ENCODE results near the gene BLOC1S3. TPM values are rescaled to one million over a fixed set of nuclear protein-coding genes. Genes with fewer than 3 reads are reported as not detected.

BLOC1S3 gene
- total and polyA plus RNA-seq, 2 of the 13 experiments (the other 11 are each of a cell fraction or from before 2014, with no cell fraction given) = 4.3 to 4.8 TPM

DNA sequence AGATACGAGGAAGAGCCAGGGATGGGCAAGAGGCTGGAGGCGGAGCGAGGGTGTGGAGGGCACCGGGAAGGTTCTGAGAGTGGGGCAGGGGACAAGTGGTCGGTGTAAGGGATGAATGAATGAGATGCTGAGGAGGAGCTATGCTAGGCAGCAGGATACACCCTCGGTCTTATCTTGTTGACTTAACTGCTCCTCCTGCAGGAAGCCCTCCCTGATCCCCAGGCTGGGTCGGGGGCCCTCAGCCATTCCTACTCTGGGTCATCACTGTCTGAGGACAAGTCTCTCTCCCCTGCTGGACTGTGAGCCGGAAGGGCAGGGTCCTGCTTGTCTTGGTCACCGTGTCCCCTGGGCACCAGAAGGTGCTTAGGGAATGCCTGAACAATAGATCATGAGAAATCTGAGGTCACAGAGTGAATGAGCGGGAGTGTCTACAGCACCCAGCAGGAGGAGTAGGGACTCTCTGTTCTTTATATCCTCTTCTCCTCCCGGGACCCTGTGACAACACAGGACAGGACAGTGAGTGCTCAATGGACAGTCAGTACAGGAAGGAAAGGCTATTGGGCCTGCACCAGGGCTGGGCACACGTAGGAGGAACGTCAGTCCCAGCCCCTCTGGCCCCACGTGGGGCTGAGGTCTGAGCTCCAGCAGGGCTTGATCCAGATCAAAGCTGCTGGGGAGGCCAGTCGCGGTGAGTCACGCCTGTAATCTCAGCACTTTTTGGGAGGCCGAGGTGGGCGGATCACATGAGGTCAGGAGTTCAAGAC lies 24.3 kb upstream of the BLOC1S3 start (continued):
- TF ChIP-seq ZNF17 (CRISPR knock-in tag; IDR thresholded peaks at IDR 0.05) = no peak
- TF ChIP-seq, protein P1, sequence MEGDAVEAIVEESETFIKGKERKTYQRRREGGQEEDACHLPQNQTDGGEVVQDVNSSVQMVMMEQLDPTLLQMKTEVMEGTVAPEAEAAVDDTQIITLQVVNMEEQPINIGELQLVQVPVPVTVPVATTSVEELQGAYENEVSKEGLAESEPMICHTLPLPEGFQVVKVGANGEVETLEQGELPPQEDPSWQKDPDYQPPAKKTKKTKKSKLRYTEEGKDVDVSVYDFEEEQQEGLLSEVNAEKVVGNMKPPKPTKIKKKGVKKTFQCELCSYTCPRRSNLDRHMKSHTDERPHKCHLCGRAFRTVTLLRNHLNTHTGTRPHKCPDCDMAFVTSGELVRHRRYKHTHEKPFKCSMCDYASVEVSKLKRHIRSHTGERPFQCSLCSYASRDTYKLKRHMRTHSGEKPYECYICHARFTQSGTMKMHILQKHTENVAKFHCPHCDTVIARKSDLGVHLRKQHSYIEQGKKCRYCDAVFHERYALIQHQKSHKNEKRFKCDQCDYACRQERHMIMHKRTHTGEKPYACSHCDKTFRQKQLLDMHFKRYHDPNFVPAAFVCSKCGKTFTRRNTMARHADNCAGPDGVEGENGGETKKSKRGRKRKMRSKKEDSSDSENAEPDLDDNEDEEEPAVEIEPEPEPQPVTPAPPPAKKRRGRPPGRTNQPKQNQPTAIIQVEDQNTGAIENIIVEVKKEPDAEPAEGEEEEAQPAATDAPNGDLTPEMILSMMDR (CRISPR knock-in tag; IDR thresholded peaks at IDR 0.05) = peak; percentile 40; the same call in 1 of the 2 replicates
- TF ChIP-seq ZNF652 (CRISPR knock-in tag; IDR thresholded peaks at IDR 0.05; ENCODE audit: borderline replicate concordance, low read depth) = no peak
- TF ChIP-seq, protein P2, sequence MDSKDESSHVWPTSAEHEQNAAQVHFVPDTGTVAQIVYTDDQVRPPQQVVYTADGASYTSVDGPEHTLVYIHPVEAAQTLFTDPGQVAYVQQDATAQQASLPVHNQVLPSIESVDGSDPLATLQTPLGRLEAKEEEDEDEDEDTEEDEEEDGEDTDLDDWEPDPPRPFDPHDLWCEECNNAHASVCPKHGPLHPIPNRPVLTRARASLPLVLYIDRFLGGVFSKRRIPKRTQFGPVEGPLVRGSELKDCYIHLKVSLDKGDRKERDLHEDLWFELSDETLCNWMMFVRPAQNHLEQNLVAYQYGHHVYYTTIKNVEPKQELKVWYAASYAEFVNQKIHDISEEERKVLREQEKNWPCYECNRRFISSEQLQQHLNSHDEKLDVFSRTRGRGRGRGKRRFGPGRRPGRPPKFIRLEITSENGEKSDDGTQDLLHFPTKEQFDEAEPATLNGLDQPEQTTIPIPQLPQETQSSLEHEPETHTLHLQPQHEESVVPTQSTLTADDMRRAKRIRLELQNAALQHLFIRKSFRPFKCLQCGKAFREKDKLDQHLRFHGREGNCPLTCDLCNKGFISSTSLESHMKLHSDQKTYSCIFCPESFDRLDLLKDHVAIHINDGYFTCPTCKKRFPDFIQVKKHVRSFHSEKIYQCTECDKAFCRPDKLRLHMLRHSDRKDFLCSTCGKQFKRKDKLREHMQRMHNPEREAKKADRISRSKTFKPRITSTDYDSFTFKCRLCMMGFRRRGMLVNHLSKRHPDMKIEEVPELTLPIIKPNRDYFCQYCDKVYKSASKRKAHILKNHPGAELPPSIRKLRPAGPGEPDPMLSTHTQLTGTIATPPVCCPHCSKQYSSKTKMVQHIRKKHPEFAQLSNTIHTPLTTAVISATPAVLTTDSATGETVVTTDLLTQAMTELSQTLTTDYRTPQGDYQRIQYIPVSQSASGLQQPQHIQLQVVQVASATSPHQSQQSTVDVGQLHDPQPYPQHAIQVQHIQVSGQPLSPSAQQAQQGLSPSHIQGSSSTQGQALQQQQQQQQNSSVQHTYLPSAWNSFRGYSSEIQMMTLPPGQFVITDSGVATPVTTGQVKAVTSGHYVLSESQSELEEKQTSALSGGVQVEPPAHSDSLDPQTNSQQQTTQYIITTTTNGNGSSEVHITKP (CRISPR knock-in tag; IDR thresholded peaks at IDR 0.05; ENCODE audit: low read depth) = peak; percentile 35; the same call in 1 of the 2 replicates
- TF ChIP-seq ZNF331 (CRISPR knock-in tag; IDR thresholded peaks at IDR 0.05) = peak; percentile 78; the same call in 1 of the 2 replicates
- TF ChIP-seq, protein P3, sequence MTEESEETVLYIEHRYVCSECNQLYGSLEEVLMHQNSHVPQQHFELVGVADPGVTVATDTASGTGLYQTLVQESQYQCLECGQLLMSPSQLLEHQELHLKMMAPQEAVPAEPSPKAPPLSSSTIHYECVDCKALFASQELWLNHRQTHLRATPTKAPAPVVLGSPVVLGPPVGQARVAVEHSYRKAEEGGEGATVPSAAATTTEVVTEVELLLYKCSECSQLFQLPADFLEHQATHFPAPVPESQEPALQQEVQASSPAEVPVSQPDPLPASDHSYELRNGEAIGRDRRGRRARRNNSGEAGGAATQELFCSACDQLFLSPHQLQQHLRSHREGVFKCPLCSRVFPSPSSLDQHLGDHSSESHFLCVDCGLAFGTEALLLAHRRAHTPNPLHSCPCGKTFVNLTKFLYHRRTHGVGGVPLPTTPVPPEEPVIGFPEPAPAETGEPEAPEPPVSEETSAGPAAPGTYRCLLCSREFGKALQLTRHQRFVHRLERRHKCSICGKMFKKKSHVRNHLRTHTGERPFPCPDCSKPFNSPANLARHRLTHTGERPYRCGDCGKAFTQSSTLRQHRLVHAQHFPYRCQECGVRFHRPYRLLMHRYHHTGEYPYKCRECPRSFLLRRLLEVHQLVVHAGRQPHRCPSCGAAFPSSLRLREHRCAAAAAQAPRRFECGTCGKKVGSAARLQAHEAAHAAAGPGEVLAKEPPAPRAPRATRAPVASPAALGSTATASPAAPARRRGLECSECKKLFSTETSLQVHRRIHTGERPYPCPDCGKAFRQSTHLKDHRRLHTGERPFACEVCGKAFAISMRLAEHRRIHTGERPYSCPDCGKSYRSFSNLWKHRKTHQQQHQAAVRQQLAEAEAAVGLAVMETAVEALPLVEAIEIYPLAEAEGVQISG (CRISPR knock-in tag; IDR thresholded peaks at IDR 0.05) = 0 out of 2 replicates have a peak, but pooled peaks have one; percentile 40
- peak; percentile 96 for TF ChIP-seq RARA (CRISPR knock-in tag; IDR thresholded peaks at IDR 0.05)
- TF ChIP-seq SALL1 (CRISPR knock-in tag; IDR thresholded peaks at IDR 0.05) = peak; percentile 67; the same call in 1 of the 2 replicates
- TF ChIP-seq, protein P4, sequence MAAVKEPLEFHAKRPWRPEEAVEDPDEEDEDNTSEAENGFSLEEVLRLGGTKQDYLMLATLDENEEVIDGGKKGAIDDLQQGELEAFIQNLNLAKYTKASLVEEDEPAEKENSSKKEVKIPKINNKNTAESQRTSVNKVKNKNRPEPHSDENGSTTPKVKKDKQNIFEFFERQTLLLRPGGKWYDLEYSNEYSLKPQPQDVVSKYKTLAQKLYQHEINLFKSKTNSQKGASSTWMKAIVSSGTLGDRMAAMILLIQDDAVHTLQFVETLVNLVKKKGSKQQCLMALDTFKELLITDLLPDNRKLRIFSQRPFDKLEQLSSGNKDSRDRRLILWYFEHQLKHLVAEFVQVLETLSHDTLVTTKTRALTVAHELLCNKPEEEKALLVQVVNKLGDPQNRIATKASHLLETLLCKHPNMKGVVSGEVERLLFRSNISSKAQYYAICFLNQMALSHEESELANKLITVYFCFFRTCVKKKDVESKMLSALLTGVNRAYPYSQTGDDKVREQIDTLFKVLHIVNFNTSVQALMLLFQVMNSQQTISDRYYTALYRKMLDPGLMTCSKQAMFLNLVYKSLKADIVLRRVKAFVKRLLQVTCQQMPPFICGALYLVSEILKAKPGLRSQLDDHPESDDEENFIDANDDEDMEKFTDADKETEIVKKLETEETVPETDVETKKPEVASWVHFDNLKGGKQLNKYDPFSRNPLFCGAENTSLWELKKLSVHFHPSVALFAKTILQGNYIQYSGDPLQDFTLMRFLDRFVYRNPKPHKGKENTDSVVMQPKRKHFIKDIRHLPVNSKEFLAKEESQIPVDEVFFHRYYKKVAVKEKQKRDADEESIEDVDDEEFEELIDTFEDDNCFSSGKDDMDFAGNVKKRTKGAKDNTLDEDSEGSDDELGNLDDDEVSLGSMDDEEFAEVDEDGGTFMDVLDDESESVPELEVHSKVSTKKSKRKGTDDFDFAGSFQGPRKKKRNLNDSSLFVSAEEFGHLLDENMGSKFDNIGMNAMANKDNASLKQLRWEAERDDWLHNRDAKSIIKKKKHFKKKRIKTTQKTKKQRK (IDR thresholded peaks at IDR 0.05; ENCODE audit: low read length) = no peak
- TF ChIP-seq, protein P5, sequence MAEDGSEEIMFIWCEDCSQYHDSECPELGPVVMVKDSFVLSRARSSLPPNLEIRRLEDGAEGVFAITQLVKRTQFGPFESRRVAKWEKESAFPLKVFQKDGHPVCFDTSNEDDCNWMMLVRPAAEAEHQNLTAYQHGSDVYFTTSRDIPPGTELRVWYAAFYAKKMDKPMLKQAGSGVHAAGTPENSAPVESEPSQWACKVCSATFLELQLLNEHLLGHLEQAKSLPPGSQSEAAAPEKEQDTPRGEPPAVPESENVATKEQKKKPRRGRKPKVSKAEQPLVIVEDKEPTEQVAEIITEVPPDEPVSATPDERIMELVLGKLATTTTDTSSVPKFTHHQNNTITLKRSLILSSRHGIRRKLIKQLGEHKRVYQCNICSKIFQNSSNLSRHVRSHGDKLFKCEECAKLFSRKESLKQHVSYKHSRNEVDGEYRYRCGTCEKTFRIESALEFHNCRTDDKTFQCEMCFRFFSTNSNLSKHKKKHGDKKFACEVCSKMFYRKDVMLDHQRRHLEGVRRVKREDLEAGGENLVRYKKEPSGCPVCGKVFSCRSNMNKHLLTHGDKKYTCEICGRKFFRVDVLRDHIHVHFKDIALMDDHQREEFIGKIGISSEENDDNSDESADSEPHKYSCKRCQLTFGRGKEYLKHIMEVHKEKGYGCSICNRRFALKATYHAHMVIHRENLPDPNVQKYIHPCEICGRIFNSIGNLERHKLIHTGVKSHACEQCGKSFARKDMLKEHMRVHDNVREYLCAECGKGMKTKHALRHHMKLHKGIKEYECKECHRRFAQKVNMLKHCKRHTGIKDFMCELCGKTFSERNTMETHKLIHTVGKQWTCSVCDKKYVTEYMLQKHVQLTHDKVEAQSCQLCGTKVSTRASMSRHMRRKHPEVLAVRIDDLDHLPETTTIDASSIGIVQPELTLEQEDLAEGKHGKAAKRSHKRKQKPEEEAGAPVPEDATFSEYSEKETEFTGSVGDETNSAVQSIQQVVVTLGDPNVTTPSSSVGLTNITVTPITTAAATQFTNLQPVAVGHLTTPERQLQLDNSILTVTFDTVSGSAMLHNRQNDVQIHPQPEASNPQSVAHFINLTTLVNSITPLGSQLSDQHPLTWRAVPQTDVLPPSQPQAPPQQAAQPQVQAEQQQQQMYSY (CRISPR knock-in tag; IDR thresholded peaks at IDR 0.05) = no peak
- peak; percentile 78 for TF ChIP-seq BHLHE40 (IDR thresholded peaks at IDR 0.05; ENCODE audit: low read length)
- TF ChIP-seq PHF20 (CRISPR knock-in tag; IDR thresholded peaks at IDR 0.05) = no peak
- TF ChIP-seq NFRKB (IDR thresholded peaks at IDR 0.05) = no peak

Measured in HepG2 (cell line).